HepG2 (cell line): ENCODE data around the gene SEMA3C. TPM values are rescaled to one million over a fixed set of nuclear protein-coding genes. Genes with fewer than 3 reads are reported as not detected.

Experiments
- ATAC-seq: fragments of 200-7000 bp; cut with Tn5 transposase; 3 replicates; pipeline ENCODE4 v1.9.1; 2020; ENCODE audit warnings: mild to moderate bottlenecking, moderate library complexity
- BruUV-seq: library from RNA; stranded (reverse); fragments of 400-500 nt; replicated peaks from 2 replicates; lab custom pipeline; 2021; lab: Mats Ljungman, UMichigan
- CTCF ChIA-PET: fragments of 300-600 bp; formaldehyde crosslinking; extraction: SDS; loops from one replicate; lab custom pipeline; 2021; ENCODE audit warnings: low total read pairs, inconsistent platforms, low intra/inter-chr PET ratio; lab: Yijun Ruan, JAX
- POLR2A ChIA-PET: fragments of 350-600 bp; sonication (Branson Sonifier 250); formaldehyde crosslinking; loops from one replicate; lab custom pipeline; 2020; ENCODE audit warnings: antibody characterized with exemption, inconsistent platforms; lab: Yijun Ruan, JAX
- DNase-seq: peaks from one replicate; pipeline ENCODE4 v3.0.0-alpha.2; 2015; ENCODE audit warnings: low spot score
- FAIRE-seq: peaks from 3 replicates; lab custom pipeline; 2011; peaks lifted over from hg19 to GRCh38; lab: Jason Lieb, UNC
- H2AFZ ChIP-seq: one replicate; pipeline ENCODE4 v1.6.1; 2011; ENCODE audit warnings: low read length, inconsistent platforms
- H3K27ac ChIP-seq: fragments of 300-600 bp; 3 replicates; pipeline ENCODE4 v1.8.0; 2011; ENCODE audit warnings: mixed run types, mild to moderate bottlenecking, mixed read lengths, low read length, inconsistent platforms; ENCODE audit not compliant: insufficient read depth; ENCODE audit errors: extremely low read length
- H3K27me3 ChIP-seq, 2 experiments: fragments of 200-600 bp in 1 of 2; 2 replicates in 1 of 2; 3 replicates in 1 of 2; pipeline versions ENCODE4 v1.6.0 to v1.8.0; 2011; ENCODE audit warnings: low read length in 2 of 2, mild to moderate bottlenecking in 2 of 2, moderate library complexity in 2 of 2, inconsistent platforms in 1 of 2; ENCODE audit not compliant: insufficient read depth in 2 of 2, control insufficient read depth in 1 of 2
- H3K36me3 ChIP-seq, 2 experiments: fragments of 200-600 bp in 1 of 2; replicated peaks in 1 of 2; 2 replicates in 1 of 2; 3 replicates in 1 of 2; pipeline versions ENCODE4 v1.5.1 to v1.8.0; 2011; ENCODE audit warnings: low read length in 2 of 2, inconsistent platforms in 1 of 2; ENCODE audit not compliant: insufficient read depth in 2 of 2, control insufficient read depth in 1 of 2
- H3K4me1 ChIP-seq: 2 replicates; pipeline ENCODE4 v1.5.1; 2012; ENCODE audit warnings: low read length, inconsistent platforms; ENCODE audit not compliant: insufficient read depth
- H3K4me2 ChIP-seq: 2 replicates; pipeline ENCODE4 v1.6.0; 2011; ENCODE audit warnings: low read depth, low read length, inconsistent platforms
- H3K4me3 ChIP-seq, 3 experiments: fragments of 200-600 bp in 1 of 3; sonication (generic), shearing (Covaris generic) in 1 of 3; replicated peaks in 1 of 3; 2 replicates each; pipeline ENCODE4 v1.5.1; 2011 to 2016; ENCODE audit warnings: low read length in 3 of 3, inconsistent platforms in 2 of 3, low read depth in 2 of 3, mild to moderate bottlenecking in 2 of 3, control low read depth in 1 of 3, mixed read lengths in 1 of 3; ENCODE audit not compliant: insufficient read depth in 1 of 3
- H3K79me2 ChIP-seq: one replicate; pipeline ENCODE4 v1.6.1; 2011; ENCODE audit warnings: low read length, inconsistent platforms; ENCODE audit not compliant: insufficient read depth
- H3K9ac ChIP-seq: 2 replicates; pipeline ENCODE4 v1.6.0; 2011; ENCODE audit warnings: mild to moderate bottlenecking, low read depth, low read length, inconsistent platforms; ENCODE audit not compliant: insufficient read depth
- H3K9me3 ChIP-seq: 2 replicates; pipeline ENCODE4 v1.5.1; 2012; ENCODE audit warnings: mild to moderate bottlenecking, low read length
- H4K20me1 ChIP-seq: 2 replicates; pipeline ENCODE4 v1.6.0; 2011; ENCODE audit warnings: inconsistent platforms, mild to moderate bottlenecking, low read length, moderate library complexity; ENCODE audit not compliant: insufficient read depth
- AGO2 ChIP-seq: fragments of 200-400 bp; formaldehyde crosslinking; optimal IDR thresholded peaks from 2 replicates; pipeline ENCODE3; 2017; ENCODE audit warnings: mild to moderate bottlenecking, low read depth, low read length, moderate library complexity
- AHR ChIP-seq: IDR thresholded peaks from 2 replicates; pipeline ENCODE4 v1.6.1; 2018; ENCODE audit warnings: missing genetic modification reagents, missing compliant biosample characterization
- CEBPB ChIP-seq: IDR thresholded peaks from 2 replicates; pipeline ENCODE4 v1.6.1; 2011; ENCODE audit warnings: low read depth, low read length, improper control_type of control experiment, borderline replicate concordance
- DMAP1 ChIP-seq: IDR thresholded peaks from 2 replicates; pipeline ENCODE4 v1.6.1; 2016
- DR1 ChIP-seq: sonication (generic); formaldehyde crosslinking; IDR thresholded peaks from 2 replicates; pipeline ENCODE4 v1.8.0; 2021; ENCODE audit warnings: mild to moderate bottlenecking, missing genetic modification reagents, inconsistent platforms
- SALL1 ChIP-seq: sonication (generic); formaldehyde crosslinking; IDR thresholded peaks from 2 replicates; pipeline ENCODE4 v1.8.0; 2022; ENCODE audit warnings: mild to moderate bottlenecking, missing genetic modification reagents
- ZBTB49 ChIP-seq: sonication (generic); formaldehyde crosslinking; IDR thresholded peaks from 2 replicates; pipeline ENCODE4 v1.4.0; 2020; ENCODE audit warnings: missing genetic modification reagents, borderline replicate concordance
- ZFP1 ChIP-seq: IDR thresholded peaks from 2 replicates; pipeline ENCODE4 v1.6.1; 2016
- WGBS: methylation state at CpG from one replicate; pipeline ENCODE4 v1.1.6; 2017; ENCODE audit warnings: low lambda C conversion rate; 5-methylcytosine and 5-hydroxymethylcytosine counted together
- in situ Hi-C: cut with HindIII; loops from 2 replicates; pipeline ENCODE4 v1.10.0; 2017; ENCODE audit warnings: low pct_unique_long_range_greater_than_20kb; ENCODE audit not compliant: extremely low pct_ligation_motif_present
- intact Hi-C: fragments of 100-400 bp; cut with micrococcal nuclease; formaldehyde crosslinking; loops from one replicate; pipeline ENCODE4 v1.10.0; 2022; ENCODE audit not compliant: unreplicated experiment
- polyA plus RNA-seq, 8 experiments: library from polyadenylated mRNA; depleted of rRNA in 3 of 8; stranded (reverse) in 7 of 8; unstranded in 1 of 8; fragments of >200 nt; fragmentation: Illumina TruSeq in 4 of 8; extraction: Trizol in 4 of 8; gene quantifications; 2 replicates each; pipeline versions ENCODE4 v1.2.1 to v1.2.3, GENCODE V29; 2011 to 2016; ENCODE audit warnings: low read depth in 4 of 8, missing spikeins in 1 of 8, mixed read lengths in 1 of 8; ENCODE audit not compliant: insufficient read depth in 1 of 8
- total RNA-seq, 5 experiments: library from RNA; depleted of rRNA; stranded (reverse); fragments of >200 nt; fragmentation: Illumina TruSeq; extraction: Trizol; gene quantifications; 2 replicates each; pipeline ENCODE4 v1.2.3, GENCODE V29; 2016; ENCODE audit warnings: low read depth in 1 of 5
- TF ChIP-seq, protein P1 (sequence below): sonication (generic); formaldehyde crosslinking; IDR thresholded peaks from 2 replicates; pipeline ENCODE4 v1.4.0; 2020; ENCODE audit warnings: missing genetic modification reagents

Gene SEMA3C
- total and polyA plus RNA-seq, 2 of the 13 experiments (the other 11 are each of a cell fraction or from before 2014, with no cell fraction given): 0.05 to 0.13 TPM

DNA sequence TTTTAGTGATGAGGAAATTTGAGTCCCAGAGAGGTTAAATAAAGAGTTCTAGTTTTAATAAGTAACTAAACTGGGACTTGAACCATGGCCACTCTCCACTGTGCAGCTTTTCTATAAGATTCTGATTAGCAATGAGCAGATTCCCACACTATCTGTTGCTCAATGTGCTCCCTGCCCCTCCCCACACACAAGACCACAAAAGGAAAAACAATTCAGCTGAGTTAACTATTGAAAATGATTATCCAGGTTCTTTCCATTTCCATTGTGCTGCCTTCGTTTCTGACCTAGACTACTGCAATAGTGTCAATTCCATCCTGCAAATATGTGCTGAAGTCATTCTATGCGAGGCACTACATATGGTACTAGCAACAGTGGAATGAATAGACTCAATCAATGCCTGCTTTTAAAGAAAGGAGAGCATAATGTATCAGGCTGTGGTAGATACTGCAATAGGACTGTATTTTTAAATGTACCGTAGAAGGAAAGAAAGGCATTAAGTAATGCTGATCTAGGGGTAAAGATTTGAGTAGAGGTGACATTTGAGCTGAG, 97.0 kb downstream of the SEMA3C start:
- FAIRE-seq: no peak
- Histone ChIP-seq H2AFZ (no peak overlapping the region), H3K79me2 (no peaks in the 10 kb centered on the region), H3K4me3 (no peak overlapping the region), H3K9ac (no peak overlapping the region), H3K4me2 (no peak overlapping the region), H3K4me1 (no peaks in the 10 kb centered on the region), H3K27ac (no peak overlapping the region), H4K20me1 (no peaks in the 10 kb centered on the region), H3K36me3 (no peaks in the 10 kb centered on the region), H3K27me3 (no peaks in the 10 kb centered on the region), H3K9me3 (no peaks in the 10 kb centered on the region)
- 15% methylated on average over 3 of the region's 3 CpGs for WGBS
- DNase-seq: peak; percentile 35
- intact Hi-C loops (no loop called here), in situ Hi-C loops (no loop called here)
- no TSS peak for BruUV-seq
- ATAC-seq: no peak; the same call in 2 of the 3 replicates
- ChIA-PET POLR2A (no interaction called here), CTCF (no interaction called here)
- no peak for TF ChIP-seq ZBTB49 (CRISPR knock-in tag)
- TF ChIP-seq CEBPB: 0 out of 2 replicates have a peak, but pooled peaks have one; percentile 10

DNA sequence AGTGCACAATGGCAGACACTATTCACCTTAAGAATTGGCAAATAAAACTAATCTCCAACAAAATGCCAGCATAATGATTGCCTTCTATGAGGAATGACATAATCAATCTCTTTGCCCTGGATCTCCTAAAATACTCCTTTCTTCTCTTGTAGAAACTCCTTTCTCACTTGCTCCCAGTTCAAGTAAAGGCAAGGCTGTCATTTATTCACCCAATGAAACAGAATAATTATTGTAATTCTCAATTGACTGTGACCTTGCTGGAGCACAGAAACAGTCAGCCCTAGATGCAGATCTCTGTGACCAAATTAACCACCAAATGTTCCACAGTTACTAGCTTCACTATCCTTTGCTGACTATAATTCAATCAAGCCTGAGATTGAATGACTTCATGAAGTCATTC, 99.3 kb downstream of the SEMA3C start:
- Histone ChIP-seq H3K9ac (no peak overlapping the region), H3K27me3 (no peaks in the 10 kb centered on the region), H3K9me3 (no peaks in the 10 kb centered on the region), H3K36me3 (no peaks in the 10 kb centered on the region), H3K4me2 (no peak overlapping the region), H3K4me3 (no peak overlapping the region), H4K20me1 (no peaks in the 10 kb centered on the region), H3K79me2 (no peaks in the 10 kb centered on the region), H3K27ac (no peak overlapping the region), H3K4me1 (no peaks in the 10 kb centered on the region), H2AFZ (no peak overlapping the region)
- intact Hi-C loops: no loop called here
- ATAC-seq (no peak), DNase-seq (no peak), FAIRE-seq (no peak)
- in situ Hi-C loops: no loop called here
- no TSS peak for BruUV-seq
- ChIA-PET POLR2A (no interaction called here), CTCF (no interaction called here)
- TF ChIP-seq AGO2 (no peak), ZFP1 (CRISPR knock-in tag) (no peak), DMAP1 (CRISPR knock-in tag) (no peak), SALL1 (no peak), DR1 (no peak), AHR (no peak)
- TF ChIP-seq, protein P1, sequence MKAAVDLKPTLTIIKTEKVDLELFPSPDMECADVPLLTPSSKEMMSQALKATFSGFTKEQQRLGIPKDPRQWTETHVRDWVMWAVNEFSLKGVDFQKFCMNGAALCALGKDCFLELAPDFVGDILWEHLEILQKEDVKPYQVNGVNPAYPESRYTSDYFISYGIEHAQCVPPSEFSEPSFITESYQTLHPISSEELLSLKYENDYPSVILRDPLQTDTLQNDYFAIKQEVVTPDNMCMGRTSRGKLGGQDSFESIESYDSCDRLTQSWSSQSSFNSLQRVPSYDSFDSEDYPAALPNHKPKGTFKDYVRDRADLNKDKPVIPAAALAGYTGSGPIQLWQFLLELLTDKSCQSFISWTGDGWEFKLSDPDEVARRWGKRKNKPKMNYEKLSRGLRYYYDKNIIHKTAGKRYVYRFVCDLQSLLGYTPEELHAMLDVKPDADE (CRISPR knock-in tag): no peak
